GM20000 (cell line): ENCODE data around the gene ARHGAP22.

ENCODE experiments used
- DNase-seq: peaks from one replicate; pipeline ENCODE4 v3.0.0; 2012; ENCODE audit warnings: low spot score
- TF ChIP-seq, protein P1 (sequence below): IDR thresholded peaks from 2 replicates; pipeline ENCODE4 v1.5.1; 2012; ENCODE audit warnings: mild to moderate bottlenecking, control low read depth; ENCODE audit errors: extremely low read depth, missing control alignments

ARHGAP22 gene

DNA sequence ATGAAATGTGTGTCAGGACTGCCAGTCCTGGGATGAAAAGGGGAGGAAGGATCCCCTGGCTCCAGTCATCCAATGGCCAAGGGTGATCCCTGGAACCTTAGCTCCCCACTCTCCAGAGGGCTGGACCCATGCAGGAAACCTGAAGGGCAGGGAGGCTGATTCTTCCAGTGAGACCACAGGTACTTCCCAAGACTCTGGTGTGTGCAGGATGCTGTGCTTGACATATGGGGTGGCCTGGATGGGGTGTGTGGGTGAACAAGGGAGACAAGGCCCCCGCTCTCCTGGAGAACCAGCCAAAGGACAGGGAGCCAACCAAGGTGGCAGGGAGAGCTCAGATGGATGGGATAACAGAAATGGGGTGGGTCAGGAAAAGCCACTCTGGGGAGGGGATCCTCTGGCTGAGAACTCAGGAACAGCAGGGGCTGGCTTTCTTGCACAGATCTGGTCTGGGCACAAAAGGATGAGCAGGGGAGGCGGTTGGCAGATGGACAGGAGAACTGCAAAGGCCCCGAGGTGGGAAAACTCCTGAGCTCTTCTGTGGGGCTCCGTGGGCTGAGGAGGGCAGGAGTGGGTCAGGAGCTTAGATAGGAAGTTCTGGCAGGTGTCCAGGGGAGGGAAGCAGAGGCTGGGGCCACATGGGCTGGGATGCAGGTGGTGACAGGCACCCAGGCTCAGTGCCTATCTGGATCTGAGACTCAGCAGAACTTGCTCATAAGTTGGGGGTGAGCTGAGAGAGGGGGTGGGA is 100.6 kb downstream of the ARHGAP22 start:
- TF ChIP-seq, protein P1, sequence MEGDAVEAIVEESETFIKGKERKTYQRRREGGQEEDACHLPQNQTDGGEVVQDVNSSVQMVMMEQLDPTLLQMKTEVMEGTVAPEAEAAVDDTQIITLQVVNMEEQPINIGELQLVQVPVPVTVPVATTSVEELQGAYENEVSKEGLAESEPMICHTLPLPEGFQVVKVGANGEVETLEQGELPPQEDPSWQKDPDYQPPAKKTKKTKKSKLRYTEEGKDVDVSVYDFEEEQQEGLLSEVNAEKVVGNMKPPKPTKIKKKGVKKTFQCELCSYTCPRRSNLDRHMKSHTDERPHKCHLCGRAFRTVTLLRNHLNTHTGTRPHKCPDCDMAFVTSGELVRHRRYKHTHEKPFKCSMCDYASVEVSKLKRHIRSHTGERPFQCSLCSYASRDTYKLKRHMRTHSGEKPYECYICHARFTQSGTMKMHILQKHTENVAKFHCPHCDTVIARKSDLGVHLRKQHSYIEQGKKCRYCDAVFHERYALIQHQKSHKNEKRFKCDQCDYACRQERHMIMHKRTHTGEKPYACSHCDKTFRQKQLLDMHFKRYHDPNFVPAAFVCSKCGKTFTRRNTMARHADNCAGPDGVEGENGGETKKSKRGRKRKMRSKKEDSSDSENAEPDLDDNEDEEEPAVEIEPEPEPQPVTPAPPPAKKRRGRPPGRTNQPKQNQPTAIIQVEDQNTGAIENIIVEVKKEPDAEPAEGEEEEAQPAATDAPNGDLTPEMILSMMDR = no peak
- DNase-seq = no peak

DNA sequence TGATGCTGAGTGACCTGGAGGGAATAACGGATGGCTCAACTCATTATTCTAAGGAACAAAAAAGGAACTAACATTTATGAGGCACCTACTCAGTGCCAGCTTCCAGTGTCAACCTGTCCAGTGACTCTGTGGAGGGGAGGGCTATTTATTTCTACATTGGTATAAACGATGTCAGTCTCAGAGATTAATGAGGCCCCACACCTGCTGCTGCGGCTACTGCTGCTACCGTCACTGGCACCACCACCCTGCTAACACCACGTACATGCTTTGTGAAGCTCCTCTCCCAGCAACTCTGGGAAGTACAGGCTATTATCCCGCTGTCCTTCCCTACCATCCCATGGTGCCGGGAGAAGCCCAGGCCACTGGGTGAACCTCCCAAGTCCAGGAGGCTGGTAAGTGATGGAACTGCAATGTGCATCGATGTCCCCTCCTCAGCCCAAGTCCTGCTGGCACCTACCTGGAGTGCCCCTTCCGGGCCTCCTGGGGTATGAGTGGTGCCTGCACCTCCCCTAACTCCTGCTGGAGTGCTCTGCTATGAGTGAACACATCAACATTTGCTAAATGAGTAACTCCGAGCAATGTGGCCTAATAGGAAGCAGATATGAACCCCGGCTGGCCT is 101.5 kb downstream of the ARHGAP22 start:
- TF ChIP-seq, protein P1 = no peak
- no peak for DNase-seq

DNA sequence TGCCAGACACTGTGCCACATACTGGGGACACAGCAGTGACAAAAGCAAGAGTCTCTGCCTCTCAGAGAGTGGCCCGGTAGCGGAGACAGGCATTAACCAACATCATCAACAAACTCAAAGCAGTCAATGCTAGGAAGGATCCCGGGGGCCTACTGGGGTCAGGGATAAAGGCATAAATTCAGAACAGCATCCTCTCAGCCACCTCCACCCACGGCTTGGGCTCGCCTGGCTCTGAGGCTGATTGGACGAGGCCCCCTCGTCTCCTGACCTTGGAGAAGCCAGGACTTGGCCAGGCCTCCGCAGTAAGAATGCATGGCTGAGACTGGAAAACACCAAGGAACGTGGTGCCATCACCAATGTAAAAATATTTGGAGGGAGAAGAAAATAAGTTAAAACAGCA is 102.1 kb downstream of the ARHGAP22 start:
- TF ChIP-seq, protein P1 = no peak
- DNase-seq = no peak

DNA sequence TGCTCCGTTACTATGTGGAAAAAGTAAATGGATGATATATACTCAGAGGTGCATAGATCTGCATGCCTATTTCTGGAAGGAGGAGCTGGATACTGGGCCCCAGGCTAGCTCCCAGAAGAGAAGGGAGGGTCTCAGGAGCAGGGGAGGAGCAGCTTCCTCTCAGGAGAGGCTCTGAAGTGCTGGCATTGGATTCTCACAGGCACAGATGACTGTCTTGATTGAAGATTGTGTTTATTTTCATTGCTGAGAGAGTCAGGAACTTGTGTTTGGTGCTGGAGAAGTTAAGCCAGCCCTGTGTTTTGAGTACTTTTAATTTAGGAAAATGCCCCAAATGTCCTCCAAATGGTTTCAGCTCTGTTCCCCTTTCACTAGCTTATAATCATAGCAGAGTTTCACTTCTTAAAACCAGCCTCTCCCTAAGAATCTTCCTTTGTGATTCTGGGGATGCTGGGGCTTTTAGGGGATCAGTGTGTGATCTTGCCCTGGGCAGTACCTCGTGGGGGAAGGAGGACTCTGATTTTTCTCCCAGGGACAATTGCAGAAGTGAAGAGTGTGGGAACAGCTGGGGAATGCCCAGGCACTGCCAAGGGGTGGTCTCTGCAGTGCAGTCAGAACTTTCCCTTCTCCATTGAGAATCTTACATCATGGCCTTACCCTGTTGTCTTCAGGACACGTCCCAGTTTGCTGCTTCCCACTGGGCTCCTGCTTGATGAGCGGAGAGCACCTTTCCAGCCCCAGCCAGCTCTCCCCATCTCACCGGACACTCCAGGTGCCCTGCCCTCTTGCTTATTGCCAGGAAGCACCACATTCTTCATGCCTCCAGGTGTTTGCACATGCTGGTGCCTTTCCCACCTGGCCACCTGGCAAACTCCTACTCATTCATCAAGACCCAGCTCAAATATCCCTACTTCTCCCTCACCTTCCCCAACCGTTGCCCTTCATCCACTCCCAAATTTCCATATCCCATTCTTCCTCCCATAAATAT is 102.8 kb downstream of the ARHGAP22 start:
- DNase-seq = no peak
- TF ChIP-seq, protein P1 = no peak

DNA sequence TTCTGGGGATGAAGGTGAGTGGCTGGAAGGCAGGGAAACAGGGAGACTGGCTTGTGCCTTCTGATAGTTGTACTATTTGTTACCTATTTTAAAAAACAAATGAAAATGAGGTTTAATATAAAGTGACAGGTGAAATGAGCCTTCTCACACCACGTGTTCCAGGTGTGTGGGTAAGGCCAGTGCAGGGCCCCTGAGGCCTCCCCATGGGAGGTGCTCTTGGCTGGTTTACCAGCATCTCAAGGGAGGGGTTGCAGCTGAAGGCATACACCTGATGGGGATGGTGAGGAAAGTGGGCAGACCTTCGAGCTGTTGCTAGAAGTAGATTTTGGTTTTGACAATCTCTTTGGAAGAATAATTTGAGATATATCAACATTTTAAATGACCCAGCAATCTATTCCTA is 103.6 kb downstream of the ARHGAP22 start:
- no peak for DNase-seq
- TF ChIP-seq, protein P1 = no peak

DNA sequence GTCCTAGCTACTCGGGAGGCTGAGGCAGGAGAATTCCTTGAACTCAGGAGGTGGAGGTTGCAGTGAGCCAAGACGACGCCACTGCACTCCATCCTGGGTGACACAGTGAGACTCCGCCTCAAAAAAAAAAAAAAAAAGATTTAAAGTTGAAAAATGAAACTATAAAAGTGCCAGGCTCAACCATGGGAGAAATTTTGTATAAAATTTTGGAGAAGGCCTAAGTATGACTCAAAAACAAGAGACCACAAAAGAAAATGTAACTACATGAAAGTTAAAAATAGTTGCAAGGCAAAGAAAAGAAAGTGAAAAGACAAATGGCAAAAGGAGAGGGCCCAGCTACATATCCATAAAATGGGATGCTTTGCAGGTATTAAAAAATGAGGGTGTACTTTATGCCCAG is 104.1 kb downstream of the ARHGAP22 start:
- TF ChIP-seq, protein P1 = no peak
- DNase-seq = no peak

DNA sequence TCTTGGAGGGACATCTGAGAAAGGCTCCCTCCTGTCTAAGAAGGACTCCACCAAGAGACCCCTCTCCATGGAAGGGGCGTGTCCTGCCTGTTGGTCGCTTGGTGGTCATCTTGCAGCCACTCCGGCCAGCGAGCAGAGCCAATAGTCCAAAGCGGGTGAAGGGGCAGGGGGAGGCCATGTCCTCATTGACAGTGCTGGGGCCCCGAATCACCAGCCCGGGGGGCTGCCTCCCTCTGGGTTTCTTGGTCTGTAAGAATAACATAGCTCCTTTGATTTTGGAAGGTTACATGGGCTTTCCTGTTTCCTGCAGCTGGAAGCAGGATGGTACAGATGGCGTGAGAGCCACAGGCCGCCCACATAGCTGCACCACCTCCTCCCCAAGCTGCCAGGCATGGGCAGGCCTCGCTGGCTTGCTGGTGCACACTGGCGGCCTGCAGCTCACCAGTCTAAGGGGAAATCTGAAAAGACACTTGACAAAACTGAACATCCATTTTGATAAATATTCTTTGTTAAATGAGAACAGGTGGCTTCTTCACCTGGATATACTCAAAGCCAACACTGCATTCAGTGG is 105.8 kb downstream of the ARHGAP22 start:
- no peak for DNase-seq
- TF ChIP-seq, protein P1 = no peak
